ENCODE data around the gene ADAMTS9.

- TF ChIP-seq, protein P1, sequence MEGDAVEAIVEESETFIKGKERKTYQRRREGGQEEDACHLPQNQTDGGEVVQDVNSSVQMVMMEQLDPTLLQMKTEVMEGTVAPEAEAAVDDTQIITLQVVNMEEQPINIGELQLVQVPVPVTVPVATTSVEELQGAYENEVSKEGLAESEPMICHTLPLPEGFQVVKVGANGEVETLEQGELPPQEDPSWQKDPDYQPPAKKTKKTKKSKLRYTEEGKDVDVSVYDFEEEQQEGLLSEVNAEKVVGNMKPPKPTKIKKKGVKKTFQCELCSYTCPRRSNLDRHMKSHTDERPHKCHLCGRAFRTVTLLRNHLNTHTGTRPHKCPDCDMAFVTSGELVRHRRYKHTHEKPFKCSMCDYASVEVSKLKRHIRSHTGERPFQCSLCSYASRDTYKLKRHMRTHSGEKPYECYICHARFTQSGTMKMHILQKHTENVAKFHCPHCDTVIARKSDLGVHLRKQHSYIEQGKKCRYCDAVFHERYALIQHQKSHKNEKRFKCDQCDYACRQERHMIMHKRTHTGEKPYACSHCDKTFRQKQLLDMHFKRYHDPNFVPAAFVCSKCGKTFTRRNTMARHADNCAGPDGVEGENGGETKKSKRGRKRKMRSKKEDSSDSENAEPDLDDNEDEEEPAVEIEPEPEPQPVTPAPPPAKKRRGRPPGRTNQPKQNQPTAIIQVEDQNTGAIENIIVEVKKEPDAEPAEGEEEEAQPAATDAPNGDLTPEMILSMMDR (IDR thresholded peaks at IDR 0.05) = no peak
- TF ChIP-seq EZH2 (IDR thresholded peaks at IDR 0.05; ENCODE audit: borderline replicate concordance, insufficient read depth, low read depth, low read length, poor library complexity, severe bottlenecking) = no peak
Observed at GRCh38 chr3:64501298-64501906, 186.4 kb downstream of the ADAMTS9 start.

All from B cell (primary cell).